Ovary (tissue), 3 donors: ENCODE measurements around the gene CFDP1.
"Not testable (repeated sequence)": the region's sequence is repeated elsewhere in the genome, so short reads cannot be mapped to it uniquely, and the experiment has no call there.

Source experiments
- EP300 ChIP-seq: sonication (generic); formaldehyde crosslinking; IDR thresholded peaks from one replicate; pipeline ENCODE4 v1.6.1; 2017; ENCODE audit warnings: antibody characterized with exemption
- TF ChIP-seq, protein P1 (sequence below), 3 donors: fragments of 450-650 bp in 2 of 3; fragments of 200-600 bp in 1 of 3; IDR thresholded peaks; one replicate each; pipeline versions ENCODE4 v1.5.1 to v1.8.0; 2016 to 2022; ENCODE audit warnings: antibody characterized with exemption in 3 of 3, mild to moderate bottlenecking in 1 of 3
- donor health status: DM: no; HTN: no; CAD: no.

GRCh38 chr16:75463389-75464121 lies 30.3 kb upstream of the CFDP1 start:
- TF ChIP-seq, protein P1, sequence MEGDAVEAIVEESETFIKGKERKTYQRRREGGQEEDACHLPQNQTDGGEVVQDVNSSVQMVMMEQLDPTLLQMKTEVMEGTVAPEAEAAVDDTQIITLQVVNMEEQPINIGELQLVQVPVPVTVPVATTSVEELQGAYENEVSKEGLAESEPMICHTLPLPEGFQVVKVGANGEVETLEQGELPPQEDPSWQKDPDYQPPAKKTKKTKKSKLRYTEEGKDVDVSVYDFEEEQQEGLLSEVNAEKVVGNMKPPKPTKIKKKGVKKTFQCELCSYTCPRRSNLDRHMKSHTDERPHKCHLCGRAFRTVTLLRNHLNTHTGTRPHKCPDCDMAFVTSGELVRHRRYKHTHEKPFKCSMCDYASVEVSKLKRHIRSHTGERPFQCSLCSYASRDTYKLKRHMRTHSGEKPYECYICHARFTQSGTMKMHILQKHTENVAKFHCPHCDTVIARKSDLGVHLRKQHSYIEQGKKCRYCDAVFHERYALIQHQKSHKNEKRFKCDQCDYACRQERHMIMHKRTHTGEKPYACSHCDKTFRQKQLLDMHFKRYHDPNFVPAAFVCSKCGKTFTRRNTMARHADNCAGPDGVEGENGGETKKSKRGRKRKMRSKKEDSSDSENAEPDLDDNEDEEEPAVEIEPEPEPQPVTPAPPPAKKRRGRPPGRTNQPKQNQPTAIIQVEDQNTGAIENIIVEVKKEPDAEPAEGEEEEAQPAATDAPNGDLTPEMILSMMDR (IDR thresholded peaks at IDR 0.05): not testable (repeated sequence)
- not testable (repeated sequence) for TF ChIP-seq EP300
